Fibroblast of villous mesenchyme (primary cell): ENCODE measurements around the gene FYN. TPM values are rescaled to one million over a fixed set of nuclear protein-coding genes. Genes with fewer than 3 reads are reported as not detected.
"Not testable (repeated sequence)": the region's sequence is repeated elsewhere in the genome, so short reads cannot be mapped to it uniquely, and the experiment has no call there.

ENCODE experiments used
- DNase-seq: peaks from one replicate; pipeline ENCODE4 v3.0.0-alpha.2; 2010; ENCODE audit warnings: low read depth
- H3K4me3 ChIP-seq: 2 replicates; pipeline ENCODE4 v1.5.1; 2011; ENCODE audit warnings: low read depth, mild to moderate bottlenecking, low read length
- total RNA-seq: library from RNA; depleted of rRNA; stranded (reverse); fragments of >200 nt; gene quantifications from 2 replicates; pipeline ENCODE4 v1.2.3, GENCODE V29; 2012
- TF ChIP-seq, protein P1 (sequence below): IDR thresholded peaks from 2 replicates; pipeline ENCODE4 v1.5.1; 2012; ENCODE audit warnings: low read depth, mild to moderate bottlenecking, low read length; ENCODE audit not compliant: insufficient read depth

Gene FYN
- total RNA-seq, 1 donor, result 26.8 TPM

DNA sequence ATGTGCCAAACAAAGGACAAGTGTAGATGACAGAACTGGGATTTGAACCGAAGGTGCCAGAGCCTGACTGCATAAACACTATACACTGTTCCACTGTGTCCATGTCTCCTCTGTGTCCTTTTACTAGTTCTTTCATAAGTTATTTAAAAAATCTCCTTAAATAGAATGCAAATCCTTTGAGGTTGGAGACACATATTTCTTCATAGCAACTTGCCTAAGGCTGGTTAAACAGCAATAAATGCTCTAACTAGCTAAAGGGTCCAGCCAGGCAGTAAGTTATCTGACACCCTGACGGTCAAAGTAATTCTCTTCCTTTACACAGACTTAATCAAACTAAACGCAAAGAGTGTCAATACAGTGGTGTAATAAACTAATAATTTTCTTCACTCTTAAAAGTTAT, 191.4 kb downstream of the FYN start:
- no peak overlapping the region for H3K4me3 ChIP-seq
- TF ChIP-seq, protein P1, sequence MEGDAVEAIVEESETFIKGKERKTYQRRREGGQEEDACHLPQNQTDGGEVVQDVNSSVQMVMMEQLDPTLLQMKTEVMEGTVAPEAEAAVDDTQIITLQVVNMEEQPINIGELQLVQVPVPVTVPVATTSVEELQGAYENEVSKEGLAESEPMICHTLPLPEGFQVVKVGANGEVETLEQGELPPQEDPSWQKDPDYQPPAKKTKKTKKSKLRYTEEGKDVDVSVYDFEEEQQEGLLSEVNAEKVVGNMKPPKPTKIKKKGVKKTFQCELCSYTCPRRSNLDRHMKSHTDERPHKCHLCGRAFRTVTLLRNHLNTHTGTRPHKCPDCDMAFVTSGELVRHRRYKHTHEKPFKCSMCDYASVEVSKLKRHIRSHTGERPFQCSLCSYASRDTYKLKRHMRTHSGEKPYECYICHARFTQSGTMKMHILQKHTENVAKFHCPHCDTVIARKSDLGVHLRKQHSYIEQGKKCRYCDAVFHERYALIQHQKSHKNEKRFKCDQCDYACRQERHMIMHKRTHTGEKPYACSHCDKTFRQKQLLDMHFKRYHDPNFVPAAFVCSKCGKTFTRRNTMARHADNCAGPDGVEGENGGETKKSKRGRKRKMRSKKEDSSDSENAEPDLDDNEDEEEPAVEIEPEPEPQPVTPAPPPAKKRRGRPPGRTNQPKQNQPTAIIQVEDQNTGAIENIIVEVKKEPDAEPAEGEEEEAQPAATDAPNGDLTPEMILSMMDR, result no peak
- DNase-seq, result peak; percentile 35

DNA sequence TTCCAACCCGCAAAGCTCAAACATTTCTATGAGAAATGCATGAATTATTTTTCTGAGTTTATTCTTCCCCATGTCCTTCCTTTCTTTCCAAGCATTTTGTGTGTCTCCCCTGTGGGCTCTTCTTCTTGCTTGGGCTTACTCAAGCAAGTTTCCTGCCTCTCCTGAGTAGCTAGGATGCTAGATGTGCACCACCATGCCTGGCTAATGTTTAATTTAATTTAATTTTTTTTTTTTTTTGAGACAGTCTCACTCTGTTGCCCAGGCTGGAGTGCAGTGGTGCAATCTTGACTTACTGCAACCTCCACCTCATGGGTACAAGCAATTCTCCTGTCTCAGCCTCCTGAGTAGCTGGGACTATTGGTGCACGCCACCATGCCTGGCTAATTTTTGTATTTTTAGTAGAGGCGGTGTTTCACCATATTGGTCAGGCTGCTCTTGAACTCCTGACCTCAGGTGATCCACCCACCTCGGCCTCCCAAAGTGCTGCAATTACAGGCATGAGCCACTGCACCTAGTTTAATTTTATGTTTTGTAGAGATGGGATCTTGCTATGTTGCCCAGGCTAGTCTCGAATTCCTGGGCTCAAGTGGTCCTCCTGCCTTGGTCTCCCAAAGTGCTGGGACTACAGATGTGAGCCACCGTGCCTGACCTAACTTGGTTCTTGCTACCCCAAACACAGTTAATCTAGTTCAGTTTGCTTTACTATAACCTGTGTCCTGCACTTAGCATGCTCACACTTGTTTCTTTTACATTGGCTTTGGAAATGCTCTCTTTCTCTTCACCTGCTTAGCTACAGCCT, 192.2 kb downstream of the FYN start:
- H3K4me3 ChIP-seq, DNase-seq: not testable (repeated sequence)

- DNase-seq, result no peak
- H3K4me3 ChIP-seq, result no peak overlapping the region
- TF ChIP-seq, protein P1, result no peak
Measured at GRCh38 chr6:111680015-111680712, 193.1 kb downstream of the FYN start.

DNA sequence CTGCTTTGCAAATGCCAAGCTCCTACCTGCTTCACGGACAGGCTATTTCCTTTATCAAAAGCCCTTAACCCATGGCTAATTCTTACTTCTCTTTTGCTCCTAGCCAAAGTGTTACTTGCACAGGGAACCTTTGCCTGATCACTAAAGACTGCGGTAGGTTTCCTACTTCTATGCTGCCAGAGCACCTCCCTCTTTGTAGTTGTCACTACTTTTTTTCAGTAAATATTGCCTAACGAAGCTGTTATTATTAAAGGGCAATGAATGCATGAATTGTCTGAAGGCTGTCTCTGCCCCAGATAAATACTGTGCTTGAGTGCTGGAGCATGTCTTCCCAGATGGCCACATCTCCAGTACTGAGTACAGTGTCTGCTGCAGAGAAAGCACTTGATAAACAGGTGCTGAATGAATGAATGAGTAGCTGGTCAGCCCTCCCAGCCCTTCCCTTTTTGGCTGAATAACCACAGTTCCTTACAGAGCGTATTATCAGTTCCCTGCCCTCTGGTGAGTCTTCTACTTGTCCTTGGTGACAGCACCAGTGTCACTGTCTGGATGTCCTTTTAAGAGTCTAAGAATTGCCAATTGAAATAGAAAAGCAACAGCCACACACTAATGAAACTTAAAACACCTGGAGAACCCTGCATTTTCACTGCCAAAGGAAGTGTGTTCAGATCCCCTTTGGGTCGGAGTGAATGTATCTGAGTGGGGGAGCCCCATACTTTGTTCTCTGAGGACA, 194.0 kb downstream of the FYN start:
- TF ChIP-seq, protein P1, result no peak
- no peak for DNase-seq
- H3K4me3 ChIP-seq, result no peak overlapping the region

DNA sequence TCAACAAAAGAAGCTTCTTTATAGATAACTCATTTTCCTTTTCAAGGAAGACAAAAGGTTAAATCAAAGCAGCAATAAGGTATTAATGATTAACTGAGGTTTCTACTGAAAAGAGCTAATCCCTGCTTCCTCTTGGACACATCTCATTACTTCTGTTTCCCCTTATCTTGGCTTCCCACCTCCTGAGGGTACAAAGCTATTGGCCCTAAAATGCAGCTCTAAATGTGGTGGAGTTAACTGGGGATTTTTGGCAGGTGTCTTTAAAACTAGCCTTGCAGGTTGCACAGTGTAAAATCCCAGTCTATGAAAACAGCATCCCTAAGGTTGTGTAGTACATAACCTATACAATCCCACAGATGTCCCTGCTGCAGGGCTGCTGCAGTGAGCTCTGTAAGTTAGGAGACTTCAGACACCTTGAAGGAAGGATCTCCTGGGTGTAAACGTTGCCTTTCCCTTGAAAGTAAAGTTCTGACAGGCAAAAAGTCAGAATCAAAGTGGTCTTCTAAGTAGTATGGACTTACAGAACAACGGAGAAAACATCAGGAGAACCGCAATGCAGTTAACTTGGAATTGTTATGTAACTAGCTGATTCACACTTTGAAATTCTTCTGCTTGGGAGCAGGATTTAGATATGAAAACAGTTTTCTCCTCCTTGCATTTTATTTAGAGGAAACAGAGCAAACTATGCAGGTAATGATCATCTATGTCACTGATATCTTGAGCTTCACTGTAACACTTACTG, 195.8 kb downstream of the FYN start:
- H3K4me3 ChIP-seq, result no peak overlapping the region
- TF ChIP-seq, protein P1, result no peak
- no peak for DNase-seq

- H3K4me3 ChIP-seq, result no peak overlapping the region
- TF ChIP-seq, protein P1, result no peak
- DNase-seq, result no peak
Measured at GRCh38 chr6:111676383-111676782, 196.9 kb downstream of the FYN start.

DNA sequence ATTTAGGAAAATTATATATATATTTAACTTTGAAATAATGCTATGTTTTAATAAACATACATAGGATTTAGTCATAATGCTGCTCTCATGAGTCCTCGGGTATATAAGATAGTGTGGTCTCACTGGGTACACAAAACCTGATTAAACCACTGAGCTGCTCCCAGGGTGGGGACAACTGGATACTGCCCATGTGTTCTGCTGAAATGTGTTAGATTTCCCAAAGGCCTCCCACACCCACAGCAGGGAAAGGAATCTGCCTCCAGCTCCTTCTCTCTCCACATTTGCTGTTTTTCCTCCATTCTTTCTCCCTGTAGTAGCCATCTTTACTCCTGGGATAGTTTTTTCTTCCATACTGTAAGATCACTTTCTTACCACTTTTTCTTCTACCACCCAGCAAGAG, 198.4 kb downstream of the FYN start:
- TF ChIP-seq, protein P1, result no peak
- no peak for DNase-seq
- no peak overlapping the region for H3K4me3 ChIP-seq
